Activated naive CD4-positive, alpha-beta T cell treated with anti-CD3 and anti-CD28 coated beads, Interleukin-2, amount 50 U/mL, for 72 hours (primary cell): ENCODE data around the gene RNF141. TPM values are rescaled to one million over a fixed set of nuclear protein-coding genes. Genes with fewer than 3 reads are reported as not detected.
A peak's percentile ranks its signal among the peaks of the same experiment; 100 is the strongest.

ENCODE experiments used
- ATAC-seq, 2 donors: fragments of 150-1000 bp; cut with Tn5 transposase; 2 replicates each; pipeline ENCODE4 v1.10.0; 2021; ENCODE audit warnings: mild to moderate bottlenecking in 2 of 2, moderate library complexity in 2 of 2
- DNase-seq, 2 donors: peaks; one replicate each; pipeline ENCODE4 v3.0.0; 2021 to 2022; ENCODE audit warnings: low spot score in 2 of 2
- H3K27ac Mint-ChIP-seq, 2 donors: one replicate each; pipeline ENCODE4 v1.8.0; 2022; ENCODE audit warnings: mild to moderate bottlenecking in 2 of 2, mixed read lengths in 2 of 2
- H3K36me3 Mint-ChIP-seq, 2 donors: one replicate each; pipeline ENCODE4 v1.8.0; 2022; ENCODE audit warnings: mixed read lengths in 2 of 2
- H3K9me3 Mint-ChIP-seq, 2 donors: one replicate each; pipeline ENCODE4 v1.8.0; 2022; ENCODE audit warnings: mixed read lengths in 2 of 2
- total RNA-seq, 2 donors: library from RNA; stranded (reverse); gene quantifications; one replicate each; pipeline ENCODE4 v1.2.3, GENCODE V29; 2022

RNF141 gene, protein sequence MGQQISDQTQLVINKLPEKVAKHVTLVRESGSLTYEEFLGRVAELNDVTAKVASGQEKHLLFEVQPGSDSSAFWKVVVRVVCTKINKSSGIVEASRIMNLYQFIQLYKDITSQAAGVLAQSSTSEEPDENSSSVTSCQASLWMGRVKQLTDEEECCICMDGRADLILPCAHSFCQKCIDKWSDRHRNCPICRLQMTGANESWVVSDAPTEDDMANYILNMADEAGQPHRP
- 10 to 100 TPM in 1 of 2 donors, 1 to 10 TPM in 1; 9.1 to 12.2 TPM for total RNA-seq

DNA sequence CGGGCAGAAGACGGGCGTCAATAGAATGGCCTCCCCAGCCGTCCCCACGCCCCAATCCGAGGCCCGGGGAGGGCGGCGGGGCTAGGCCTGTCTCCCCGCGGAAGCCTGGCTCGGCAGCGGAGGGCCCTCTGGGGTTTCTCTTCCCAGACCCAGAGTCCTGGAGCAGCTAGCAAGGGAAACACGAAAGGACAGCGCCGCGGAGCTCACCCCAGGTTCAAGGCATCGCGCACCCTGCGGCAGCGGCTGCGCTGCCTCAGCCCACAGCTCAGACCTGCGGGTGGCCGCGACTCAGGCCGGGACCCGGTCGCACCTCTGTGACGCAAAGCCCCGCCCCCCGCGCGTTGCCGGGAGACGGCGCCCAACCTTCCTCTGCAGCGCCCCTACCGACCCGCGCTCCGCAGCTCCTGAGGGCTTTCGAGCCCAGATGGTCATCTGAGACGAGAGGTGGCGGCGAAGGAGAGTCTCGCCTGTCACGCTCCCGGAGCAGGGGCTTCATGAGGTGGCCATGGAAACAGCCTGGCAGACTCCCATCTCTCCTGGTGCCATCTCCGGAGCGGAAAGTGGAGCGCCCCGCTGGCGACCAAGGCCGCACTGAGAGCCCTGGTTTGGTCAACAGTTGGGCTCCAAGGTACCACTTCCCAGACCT is at the start of gene RNF141:
TSS of gene RNF141 (minus strand) at position 273 of the 646 bp plus-strand sequence. CDS start 7,029 bp downstream, outside the sequence.
- ATAC-seq (peak; percentile 98 to 99), DNase-seq (peak; percentile 95 to 97)
- peak within 1 kb of the TSS; percentile 77 to 91 for H3K27ac Mint-ChIP-seq
- H3K9me3 Mint-ChIP-seq: no peaks in the 10 kb centered on the region
- H3K36me3 Mint-ChIP-seq: no peaks in the 10 kb centered on the region

DNA sequence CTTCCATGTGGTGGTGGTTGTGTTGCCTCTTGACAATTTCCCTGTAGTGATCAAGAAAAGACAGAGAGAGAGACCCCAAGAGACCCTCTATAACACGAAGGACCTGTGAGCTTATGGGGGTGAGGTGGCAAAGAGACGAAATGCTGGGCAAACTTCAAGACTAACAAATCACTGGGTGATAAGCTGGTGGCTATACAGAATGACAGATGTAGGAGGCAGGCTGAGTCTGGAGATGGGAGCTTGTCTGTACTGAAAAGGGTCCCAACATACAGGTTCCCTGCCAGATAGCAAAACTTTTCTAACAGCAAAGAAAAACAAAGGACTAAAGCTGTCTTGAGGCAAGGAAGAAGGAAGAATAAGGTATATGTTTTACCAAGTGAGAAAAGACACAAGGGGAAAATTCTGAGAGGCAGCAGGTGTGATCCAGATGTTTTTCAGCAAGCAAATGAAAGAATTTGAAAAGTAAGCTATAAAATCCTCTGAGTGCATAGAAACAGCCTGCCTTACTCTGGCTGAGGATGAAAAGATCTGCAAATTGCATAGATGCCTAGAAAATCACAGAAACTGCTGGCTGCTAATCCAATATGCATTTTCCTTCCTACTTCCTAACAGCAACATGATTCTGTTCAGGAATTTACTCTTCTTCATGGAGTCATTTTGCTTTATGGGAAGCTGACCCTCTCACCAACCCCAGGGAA is 49.4 kb upstream of the RNF141 start:
- no peak for DNase-seq
- no peak for ATAC-seq
- Mint-ChIP-seq H3K9me3 (no peaks in the 10 kb centered on the region), H3K36me3 (no peaks in the 10 kb centered on the region), H3K27ac (no peak overlapping the region)

DNA sequence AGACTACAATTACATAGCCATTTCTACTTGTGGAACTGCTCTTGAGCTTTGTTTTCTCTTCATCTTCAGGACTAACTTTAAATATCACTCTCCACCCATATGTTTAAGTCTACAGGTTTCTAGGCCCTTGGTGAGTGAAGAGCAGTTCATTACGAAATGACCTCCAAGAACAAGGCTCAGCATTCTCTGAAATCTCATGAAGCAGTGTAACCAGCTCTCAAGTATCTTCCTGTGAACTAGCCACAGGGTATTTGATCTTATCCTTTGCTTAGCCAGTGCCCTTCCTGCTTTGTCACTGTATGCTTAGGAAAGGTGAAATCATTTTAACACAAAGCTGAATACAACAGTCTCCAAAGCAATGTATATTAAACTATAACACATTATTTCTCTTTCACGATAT is 47.9 kb upstream of the RNF141 start:
- ATAC-seq (no peak), DNase-seq (no peak)
- H3K27ac Mint-ChIP-seq: no peak overlapping the region
- H3K36me3 Mint-ChIP-seq: no peaks in the 10 kb centered on the region
- no peaks in the 10 kb centered on the region for H3K9me3 Mint-ChIP-seq

DNA sequence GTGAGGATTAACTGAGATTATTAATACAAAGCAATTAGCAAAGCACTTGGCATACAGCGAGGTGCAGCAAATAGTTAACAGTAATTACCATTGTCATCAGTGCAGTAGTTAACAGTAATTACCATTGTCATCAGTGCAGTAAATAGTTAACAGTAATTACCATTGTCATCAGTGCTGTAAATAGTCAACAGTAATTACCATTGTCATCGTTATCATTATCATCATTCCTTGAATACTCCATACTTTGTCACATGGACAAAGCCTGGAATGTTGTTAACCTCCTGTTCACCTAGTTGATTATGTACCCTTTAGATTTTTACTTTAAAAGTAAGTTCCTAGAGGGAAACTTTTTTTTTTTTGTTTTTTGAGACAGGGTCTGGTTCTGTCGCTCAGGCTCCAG is 47.0 kb upstream of the RNF141 start:
- no peaks in the 10 kb centered on the region for H3K36me3 Mint-ChIP-seq
- no peak for DNase-seq

DNA sequence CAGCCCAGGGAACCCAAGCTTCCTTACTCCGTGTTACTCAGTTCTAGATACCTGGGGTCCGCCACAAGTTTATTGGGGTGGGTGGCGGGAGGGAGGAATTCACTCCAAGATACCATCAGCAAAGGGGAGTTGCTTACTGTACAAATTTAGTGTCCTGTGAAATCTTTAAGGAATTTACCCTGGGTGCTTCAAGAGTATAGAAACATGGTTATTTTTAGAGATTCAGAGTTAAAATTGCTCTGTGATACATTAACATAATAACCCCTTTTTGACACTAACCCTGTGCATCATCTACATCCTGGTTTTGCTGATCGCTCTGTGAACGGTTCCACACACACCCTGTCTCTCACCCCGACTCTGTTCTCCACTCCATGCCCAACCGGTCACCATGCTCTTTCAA is 46.4 kb upstream of the RNF141 start:
- Mint-ChIP-seq H3K36me3 (no peaks in the 10 kb centered on the region), H3K27ac (no peak overlapping the region), H3K9me3 (no peaks in the 10 kb centered on the region)
- ATAC-seq (no peak), DNase-seq (no peak)

More for the DNA sequence above, 47.0 kb upstream of the RNF141 start:
- ATAC-seq: no peak
- Mint-ChIP-seq H3K27ac (no peak overlapping the region), H3K9me3 (no peaks in the 10 kb centered on the region)

DNA sequence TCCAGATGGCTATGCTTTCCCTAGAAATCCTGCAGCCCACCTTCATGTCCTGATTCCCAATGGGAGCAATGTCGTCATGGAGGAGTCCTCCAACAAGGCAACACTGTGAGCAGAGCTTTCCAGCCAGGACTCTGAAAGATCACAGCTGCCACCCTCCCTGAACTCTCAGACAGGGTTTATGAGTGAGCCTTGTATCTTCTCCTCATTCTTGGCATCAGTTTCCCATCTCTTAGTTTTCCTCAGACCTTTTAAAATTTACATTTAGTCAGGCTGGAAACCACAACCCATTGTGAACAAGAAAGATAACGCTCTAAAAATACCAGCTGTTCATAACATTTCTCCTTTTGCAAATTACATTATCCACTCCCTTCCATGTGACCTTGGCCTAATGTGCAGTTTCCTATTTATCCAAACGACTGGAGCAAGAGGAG is 43.1 kb upstream of the RNF141 start:
- ATAC-seq (no peak), DNase-seq (no peak)
- no peak overlapping the region for H3K27ac Mint-ChIP-seq
- no peaks in the 10 kb centered on the region for H3K9me3 Mint-ChIP-seq
- H3K36me3 Mint-ChIP-seq: no peaks in the 10 kb centered on the region

DNA sequence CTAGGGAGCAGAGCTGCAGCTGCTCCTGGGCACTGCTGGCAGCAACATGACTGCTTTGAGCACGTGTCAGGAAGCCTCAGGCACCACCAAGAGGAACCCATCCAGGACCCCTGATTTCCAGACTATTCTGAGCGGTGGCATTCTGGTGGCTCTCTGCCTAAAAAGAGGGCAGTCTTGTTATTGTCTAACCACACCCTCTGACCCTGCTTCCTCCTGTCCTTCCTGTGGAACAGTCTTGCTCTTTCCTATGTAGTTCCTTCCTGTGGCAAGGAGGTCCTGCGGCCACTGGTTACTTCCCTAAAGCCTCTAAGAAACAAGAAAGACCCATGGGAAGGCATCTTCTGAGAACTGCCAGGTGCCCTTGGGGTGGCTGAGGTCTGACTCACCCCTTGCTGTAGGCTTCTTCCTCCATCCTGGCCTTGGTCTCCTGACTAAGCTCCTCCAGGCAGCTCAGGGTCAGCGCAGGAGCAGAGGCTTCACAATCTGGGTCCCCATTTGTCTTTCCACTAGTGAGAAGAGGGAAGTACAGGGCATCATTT is 40.6 kb upstream of the RNF141 start:
- H3K27ac Mint-ChIP-seq: no peak overlapping the region
- no peaks in the 10 kb centered on the region for H3K36me3 Mint-ChIP-seq
- ATAC-seq (no peak), DNase-seq (no peak)
- H3K9me3 Mint-ChIP-seq: no peaks in the 10 kb centered on the region

DNA sequence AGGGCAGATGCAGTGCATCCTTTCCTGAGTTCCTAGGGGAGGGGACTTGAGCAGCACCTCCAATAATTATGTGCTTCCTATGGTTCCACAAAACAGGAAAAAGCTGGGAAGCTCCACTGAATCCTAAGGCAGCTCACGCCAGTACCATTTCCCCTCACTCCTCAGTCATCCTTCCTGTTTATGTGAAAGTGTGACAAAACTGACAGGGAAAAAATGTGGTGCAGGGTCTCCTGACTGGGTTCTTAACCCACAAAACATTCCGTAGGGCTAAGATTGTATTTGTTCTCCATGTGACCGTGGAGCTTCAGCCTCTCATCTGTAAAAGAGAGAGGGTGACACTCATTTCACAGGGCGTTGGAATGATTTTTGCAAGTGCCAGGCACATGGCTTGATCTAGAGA is 39.6 kb upstream of the RNF141 start:
- DNase-seq (no peak), ATAC-seq (no peak)
- no peaks in the 10 kb centered on the region for H3K9me3 Mint-ChIP-seq
- no peak overlapping the region for H3K27ac Mint-ChIP-seq
- no peaks in the 10 kb centered on the region for H3K36me3 Mint-ChIP-seq

DNA sequence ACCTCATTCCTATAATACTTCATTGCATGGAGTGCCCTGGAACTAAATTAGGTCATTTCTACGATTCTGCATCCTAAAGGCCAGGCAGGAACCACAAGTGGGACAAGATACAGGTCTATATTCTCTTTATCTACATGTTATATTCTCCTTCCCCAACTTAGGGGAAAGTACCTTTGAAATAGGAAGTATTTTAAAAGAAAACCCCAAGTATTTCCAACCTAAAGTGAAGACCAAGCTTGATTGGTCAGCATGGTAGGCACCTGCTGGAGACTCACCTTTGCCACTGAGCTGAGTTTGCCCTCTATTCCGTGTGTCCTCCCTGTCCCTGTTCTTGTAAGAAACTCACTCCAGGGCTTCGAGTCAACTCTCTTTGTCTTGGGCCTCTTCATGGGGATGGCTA is 38.7 kb upstream of the RNF141 start:
- no peaks in the 10 kb centered on the region for H3K36me3 Mint-ChIP-seq
- DNase-seq (no peak), ATAC-seq (no peak)
- H3K9me3 Mint-ChIP-seq: no peaks in the 10 kb centered on the region
- H3K27ac Mint-ChIP-seq: no peak overlapping the region

DNA sequence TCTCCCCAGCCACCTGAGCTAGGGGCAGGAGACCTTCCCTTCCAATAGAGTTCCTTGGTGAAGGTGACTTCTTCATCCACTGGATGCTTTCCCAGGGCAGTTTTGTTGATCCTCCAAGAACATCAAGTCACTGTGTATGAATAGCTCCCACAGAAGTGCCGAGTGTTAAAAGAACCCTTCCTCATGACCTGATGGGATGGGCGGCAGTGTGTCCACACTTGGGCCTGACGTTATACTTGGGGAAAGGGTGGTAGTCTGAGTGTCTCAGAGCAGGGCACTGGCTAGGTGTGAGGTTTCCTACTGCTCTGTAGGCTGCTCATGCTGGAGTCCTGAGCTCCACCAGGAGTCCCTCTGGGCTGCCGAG is 35.0 kb upstream of the RNF141 start:
- H3K27ac Mint-ChIP-seq: no peak overlapping the region
- DNase-seq (no peak), ATAC-seq (no peak)
- H3K36me3 Mint-ChIP-seq: no peaks in the 10 kb centered on the region
- H3K9me3 Mint-ChIP-seq: no peaks in the 10 kb centered on the region

DNA sequence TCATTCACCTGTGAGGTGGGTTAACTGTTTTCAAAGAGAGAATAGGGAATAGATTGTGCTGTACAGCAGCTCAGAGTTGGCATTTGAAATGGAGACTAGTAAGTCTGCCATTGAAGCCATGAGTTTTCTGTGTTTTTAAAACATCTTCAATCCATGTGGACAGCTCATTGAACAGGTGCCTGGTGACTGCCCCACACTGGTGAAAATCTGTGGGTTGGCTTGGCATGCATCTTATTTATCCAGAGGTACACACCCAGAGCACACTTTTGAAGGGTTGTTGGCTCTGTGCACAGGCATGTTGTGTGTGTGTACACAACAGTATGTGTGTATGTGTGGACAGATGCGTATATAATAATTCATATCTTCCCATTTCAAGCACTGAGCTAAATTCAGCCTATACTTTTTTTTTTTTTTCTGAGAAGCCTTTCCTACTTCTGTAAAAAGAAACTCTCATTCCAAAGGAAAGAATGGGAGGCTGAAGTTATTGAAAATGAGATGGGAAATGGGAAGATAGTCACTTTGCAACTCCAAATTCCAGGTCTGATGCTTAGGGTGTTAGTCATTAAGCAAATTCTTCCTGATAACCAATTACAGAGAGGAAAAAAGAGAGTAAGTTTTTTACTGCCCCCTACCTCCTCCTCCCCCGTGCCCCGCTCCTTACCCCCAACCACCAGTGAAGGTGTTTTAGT is 34.5 kb upstream of the RNF141 start:
- Mint-ChIP-seq H3K9me3 (no peaks in the 10 kb centered on the region), H3K36me3 (no peaks in the 10 kb centered on the region), H3K27ac (no peak overlapping the region)
- ATAC-seq (no peak), DNase-seq (no peak)

DNA sequence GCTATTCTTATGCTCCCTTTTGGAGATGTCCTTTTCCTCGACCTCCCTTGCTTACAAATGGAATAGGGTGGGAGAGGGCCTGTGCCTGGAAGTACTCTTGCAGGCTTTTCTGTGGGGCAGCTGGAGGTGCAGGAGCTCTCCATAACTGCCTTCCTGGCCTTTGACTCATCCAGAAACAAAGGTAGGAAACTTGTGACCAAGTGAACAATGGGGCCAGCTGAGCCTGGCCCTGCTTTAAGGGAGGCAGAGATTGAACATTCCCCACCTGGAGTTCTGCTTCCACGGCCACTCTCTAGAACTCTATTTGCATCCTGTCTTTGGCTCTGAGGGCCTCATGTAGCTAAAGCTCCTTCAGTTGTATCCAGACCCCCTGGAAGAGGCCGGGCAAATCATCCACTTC is 32.6 kb upstream of the RNF141 start:
- no peaks in the 10 kb centered on the region for H3K9me3 Mint-ChIP-seq
- ATAC-seq (no peak), DNase-seq (no peak)
- no peaks in the 10 kb centered on the region for H3K36me3 Mint-ChIP-seq
- H3K27ac Mint-ChIP-seq: no peak overlapping the region

DNA sequence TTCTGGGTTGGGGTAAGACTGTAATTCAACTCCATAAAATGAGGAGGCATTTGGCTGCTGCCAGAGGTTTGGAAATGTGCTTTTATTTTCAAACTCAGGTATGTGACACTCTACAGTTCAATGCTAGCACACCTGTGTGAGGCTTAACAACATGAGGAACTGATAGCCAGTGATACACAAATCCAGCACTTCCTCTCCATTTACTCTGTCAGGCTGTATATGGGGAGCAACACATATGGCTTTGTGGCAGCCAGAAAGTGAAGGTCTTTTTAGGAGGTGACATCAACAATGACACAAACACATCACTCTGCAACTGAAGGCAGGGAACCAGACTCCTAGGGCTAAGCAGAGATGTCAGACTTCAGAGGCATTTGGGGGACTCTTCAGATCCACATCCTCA is 32.0 kb upstream of the RNF141 start:
- ATAC-seq (no peak), DNase-seq (no peak)
- Mint-ChIP-seq H3K9me3 (no peaks in the 10 kb centered on the region), H3K27ac (no peak overlapping the region), H3K36me3 (no peaks in the 10 kb centered on the region)

DNA sequence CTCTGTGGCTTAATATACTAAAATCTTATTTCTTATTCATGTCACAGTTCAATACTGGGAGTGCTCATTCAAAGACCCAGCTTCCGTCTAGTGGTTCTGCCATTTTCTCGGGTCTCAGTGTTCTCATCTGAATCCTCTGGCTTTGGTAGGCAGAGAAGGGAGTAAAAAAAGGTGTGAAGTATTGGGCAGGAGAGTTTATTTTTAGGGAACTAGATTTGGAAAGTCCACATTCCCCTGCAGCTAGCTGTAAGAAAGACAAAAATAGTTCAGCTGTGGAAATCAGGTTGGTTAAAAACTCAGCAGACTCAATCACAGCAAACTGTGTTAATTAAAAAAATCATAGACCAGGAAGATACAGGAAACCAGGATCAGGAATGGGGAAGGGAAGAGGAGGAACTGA is 31.5 kb upstream of the RNF141 start:
- no peaks in the 10 kb centered on the region for H3K36me3 Mint-ChIP-seq
- ATAC-seq: no peak
- H3K27ac Mint-ChIP-seq: no peak overlapping the region
- DNase-seq: no peak
- no peaks in the 10 kb centered on the region for H3K9me3 Mint-ChIP-seq

DNA sequence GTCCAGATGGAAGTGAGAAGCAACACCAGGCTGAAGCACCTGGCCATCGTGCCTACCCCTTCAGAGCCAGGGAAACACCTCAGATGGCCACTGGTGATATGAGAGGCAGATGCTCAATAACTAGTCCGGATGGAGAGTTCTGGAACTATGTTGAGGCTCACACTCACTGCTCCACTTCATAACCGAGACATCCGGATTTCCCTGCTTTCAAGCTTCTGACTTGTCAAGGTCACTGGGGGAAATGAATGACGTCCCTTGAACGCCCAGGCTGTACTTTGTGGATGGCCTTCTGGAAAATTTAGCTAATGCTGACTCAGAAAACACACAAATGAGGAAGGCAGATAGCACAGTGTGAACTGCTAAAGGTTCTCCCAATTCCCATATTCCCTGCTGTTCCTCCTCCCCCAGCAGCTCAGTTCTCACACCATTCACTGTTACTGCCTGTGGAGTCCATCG is 27.5 kb upstream of the RNF141 start, which contains the start of gene LYVE1:
TSS of gene LYVE1 (minus strand) at position 180 of the 456 bp plus-strand sequence. CDS start at position 47, 133 bp downstream.
- H3K36me3 Mint-ChIP-seq: no peaks in the 10 kb centered on the region
- ATAC-seq: no peak

DNA sequence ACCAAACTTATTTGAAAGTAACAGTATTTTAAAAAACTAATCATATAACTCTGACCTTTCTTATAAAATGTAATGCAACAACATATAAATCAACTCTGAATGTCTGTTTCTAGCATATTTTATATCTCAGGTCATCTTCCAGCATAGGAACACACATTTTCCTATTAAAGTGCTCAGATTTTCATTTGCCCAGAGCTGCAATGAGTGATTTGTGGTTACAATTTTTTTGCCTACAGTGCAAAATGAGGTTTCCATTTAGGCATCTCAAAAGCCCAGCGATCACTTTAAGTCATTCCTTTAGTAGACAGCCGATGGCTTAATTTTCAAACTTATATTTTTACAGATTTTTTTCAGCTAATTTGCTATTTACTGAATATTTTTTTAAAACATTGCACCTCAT is 26.5 kb upstream of the RNF141 start:
- Mint-ChIP-seq H3K27ac (no peak overlapping the region), H3K9me3 (no peaks in the 10 kb centered on the region), H3K36me3 (no peaks in the 10 kb centered on the region)
- DNase-seq: no peak
- ATAC-seq: no peak

More for the DNA sequence above, 27.5 kb upstream of the RNF141 start, which contains the start of gene LYVE1:
- Mint-ChIP-seq H3K9me3 (no peaks in the 10 kb centered on the region), H3K27ac (no peak within 1 kb of the TSS)
- no peak for DNase-seq
